HepG2 (cell line): ENCODE measurements around the gene AHSG. TPM values are rescaled to one million over a fixed set of nuclear protein-coding genes. Genes with fewer than 3 reads are reported as not detected.

Experiments
- CENPX ChIP-seq: sonication (generic); formaldehyde crosslinking; IDR thresholded peaks from 2 replicates; pipeline ENCODE4 v1.9.0; 2021; ENCODE audit warnings: mild to moderate bottlenecking, missing genetic modification reagents, moderate library complexity
- DMAP1 ChIP-seq: IDR thresholded peaks from 2 replicates; pipeline ENCODE4 v1.6.1; 2016
- NCOR1 ChIP-seq: fragments of 200-600 bp; sonication (generic); IDR thresholded peaks from 2 replicates; pipeline ENCODE4 v1.7.0; 2017; ENCODE audit warnings: antibody characterized with exemption, low read length, borderline replicate concordance
- NFKB2 ChIP-seq: sonication (generic); formaldehyde crosslinking; IDR thresholded peaks from 2 replicates; pipeline ENCODE4 v1.4.0; 2020; ENCODE audit warnings: missing genetic modification reagents, borderline replicate concordance
- PHF20 ChIP-seq: sonication (generic); formaldehyde crosslinking; IDR thresholded peaks from 2 replicates; pipeline ENCODE4 v1.5.0; 2020; ENCODE audit warnings: mild to moderate bottlenecking, missing genetic modification reagents
- RARG ChIP-seq: sonication (generic); formaldehyde crosslinking; IDR thresholded peaks from 2 replicates; pipeline ENCODE4 v1.4.0; 2020; ENCODE audit warnings: low read depth, mild to moderate bottlenecking, missing genetic modification reagents
- SMAD3 ChIP-seq: sonication (generic); formaldehyde crosslinking; IDR thresholded peaks from 2 replicates; pipeline ENCODE4 v1.4.0; 2020; ENCODE audit warnings: missing genetic modification reagents
- ZNF383 ChIP-seq: sonication (generic); formaldehyde crosslinking; IDR thresholded peaks from 2 replicates; pipeline ENCODE4 v1.4.0; 2020; ENCODE audit warnings: missing genetic modification reagents, mild to moderate bottlenecking, borderline replicate concordance
- ZNF547 ChIP-seq: sonication (generic); formaldehyde crosslinking; IDR thresholded peaks from 2 replicates; pipeline ENCODE4 v1.5.1; 2020; ENCODE audit warnings: mild to moderate bottlenecking, missing genetic modification reagents
- ZNF589 ChIP-seq: sonication (generic); formaldehyde crosslinking; conservative IDR thresholded peaks from 2 replicates; pipeline ENCODE4 v1.8.0; 2022; ENCODE audit warnings: mild to moderate bottlenecking, moderate library complexity, missing genetic modification reagents
- ZNF782 ChIP-seq: sonication (generic); formaldehyde crosslinking; IDR thresholded peaks from 2 replicates; pipeline ENCODE4 v1.4.0; 2020; ENCODE audit warnings: missing genetic modification reagents, mild to moderate bottlenecking, borderline replicate concordance
- ZNF883 ChIP-seq: sonication (generic); formaldehyde crosslinking; IDR thresholded peaks from 2 replicates; pipeline ENCODE4 v1.5.1; 2020; ENCODE audit warnings: mild to moderate bottlenecking, missing genetic modification reagents; ENCODE audit errors: not compliant biosample characterization
- polyA plus RNA-seq, 8 experiments: library from polyadenylated mRNA; depleted of rRNA in 3 of 8; stranded (reverse) in 7 of 8; unstranded in 1 of 8; fragments of >200 nt; fragmentation: Illumina TruSeq in 4 of 8; extraction: Trizol in 4 of 8; gene quantifications; 2 replicates each; pipeline versions ENCODE4 v1.2.1 to v1.2.3, GENCODE V29; 2011 to 2016; ENCODE audit warnings: low read depth in 4 of 8, missing spikeins in 1 of 8, mixed read lengths in 1 of 8; ENCODE audit not compliant: insufficient read depth in 1 of 8
- total RNA-seq, 5 experiments: library from RNA; depleted of rRNA; stranded (reverse); fragments of >200 nt; fragmentation: Illumina TruSeq; extraction: Trizol; gene quantifications; 2 replicates each; pipeline ENCODE4 v1.2.3, GENCODE V29; 2016; ENCODE audit warnings: low read depth in 1 of 5
- TF ChIP-seq, protein P1 (sequence below): sonication (generic); formaldehyde crosslinking; IDR thresholded peaks from 2 replicates; pipeline ENCODE4 v1.8.0; 2022; ENCODE audit warnings: missing genetic modification reagents, mild to moderate bottlenecking, moderate library complexity, borderline replicate concordance
- TF ChIP-seq, protein P2 (sequence below): sonication (generic); IDR thresholded peaks from 2 replicates; pipeline ENCODE4 v1.6.1; 2016; ENCODE audit warnings: low read depth, borderline replicate concordance
- TF ChIP-seq, protein P3 (sequence below): sonication (generic); formaldehyde crosslinking; IDR thresholded peaks from 2 replicates; pipeline ENCODE4 v1.5.1; 2020; ENCODE audit warnings: missing genetic modification reagents, mild to moderate bottlenecking, borderline replicate concordance
- TF ChIP-seq, protein P4 (sequence below): IDR thresholded peaks from 2 replicates; pipeline ENCODE4 v1.6.1; 2016; ENCODE audit warnings: missing genetic modification reagents, missing compliant biosample characterization
- TF ChIP-seq, protein P5 (sequence below): sonication (generic); formaldehyde crosslinking; conservative IDR thresholded peaks from 2 replicates; pipeline ENCODE4 v1.8.0; 2022; ENCODE audit warnings: mild to moderate bottlenecking, moderate library complexity, missing genetic modification reagents

AHSG gene
- total and polyA plus RNA-seq, 2 of the 13 experiments (the other 11 are each of a cell fraction or from before 2014, with no cell fraction given), result 2,043 to 19,152 TPM

DNA sequence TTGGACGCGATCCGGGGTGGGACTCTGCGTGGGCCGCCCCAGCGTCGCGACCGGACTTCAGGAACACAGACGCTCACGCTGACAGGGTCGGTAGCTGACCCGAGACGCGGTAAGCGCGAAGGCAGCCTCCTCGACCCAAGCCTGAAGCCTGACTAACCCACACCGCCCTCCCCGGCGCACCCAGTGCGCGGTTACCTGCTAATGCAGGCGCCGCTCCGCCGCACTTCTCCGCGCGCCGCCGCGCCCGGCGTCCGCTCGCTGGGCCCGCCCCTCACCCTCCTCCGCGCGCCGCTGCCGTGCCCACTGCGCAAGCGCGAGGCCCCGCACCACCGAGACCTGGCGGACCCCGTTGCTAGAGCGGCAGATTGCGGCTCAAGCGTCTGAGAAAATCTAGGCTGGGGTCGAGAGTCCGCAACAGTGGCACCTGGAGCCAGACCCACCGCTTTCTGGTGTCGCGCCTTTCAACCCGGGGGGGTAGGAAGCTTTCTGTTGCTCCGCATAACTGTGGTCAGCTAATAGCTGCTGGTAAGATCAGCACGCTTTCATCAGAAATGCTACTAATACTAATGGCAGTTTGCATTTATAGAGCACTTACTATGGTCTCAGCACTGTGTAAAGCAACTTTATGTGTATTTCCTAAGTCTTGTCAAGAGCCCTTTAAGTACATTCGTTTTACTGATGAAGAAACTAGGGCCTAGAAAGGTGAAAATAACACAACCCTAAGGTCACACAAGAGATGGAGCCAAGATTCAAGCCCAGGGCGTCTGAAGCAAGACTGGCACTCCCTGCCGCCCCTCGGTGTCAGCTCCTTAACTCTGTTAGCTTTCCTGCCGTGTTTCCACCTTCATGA lies 45.6 kb upstream of the AHSG start, which contains the start of gene TBCCD1 (continued):
- TF ChIP-seq DMAP1 (CRISPR knock-in tag) (peak; percentile 52; the same call in 1 of the 2 replicates), ZNF883 (CRISPR knock-in tag) (peak; percentile 65), ZNF547 (CRISPR knock-in tag) (peak; percentile 68; the same call in 1 of the 2 replicates), ZNF589 (CRISPR knock-in tag) (no peak), CENPX (CRISPR knock-in tag) (no peak), PHF20 (CRISPR knock-in tag) (peak; percentile 81), RARG (CRISPR knock-in tag) (no peak), ZNF782 (peak; percentile 80; the same call in 1 of the 2 replicates), SMAD3 (CRISPR knock-in tag) (peak; percentile 74; the same call in 1 of the 2 replicates), NFKB2 (peak; percentile 41; the same call in 1 of the 2 replicates), ZNF383 (0 out of 2 replicates have a peak, but pooled peaks have one; percentile 88), NCOR1 (no peak; the same call in 1 of the 2 replicates)
- TF ChIP-seq, protein P1, sequence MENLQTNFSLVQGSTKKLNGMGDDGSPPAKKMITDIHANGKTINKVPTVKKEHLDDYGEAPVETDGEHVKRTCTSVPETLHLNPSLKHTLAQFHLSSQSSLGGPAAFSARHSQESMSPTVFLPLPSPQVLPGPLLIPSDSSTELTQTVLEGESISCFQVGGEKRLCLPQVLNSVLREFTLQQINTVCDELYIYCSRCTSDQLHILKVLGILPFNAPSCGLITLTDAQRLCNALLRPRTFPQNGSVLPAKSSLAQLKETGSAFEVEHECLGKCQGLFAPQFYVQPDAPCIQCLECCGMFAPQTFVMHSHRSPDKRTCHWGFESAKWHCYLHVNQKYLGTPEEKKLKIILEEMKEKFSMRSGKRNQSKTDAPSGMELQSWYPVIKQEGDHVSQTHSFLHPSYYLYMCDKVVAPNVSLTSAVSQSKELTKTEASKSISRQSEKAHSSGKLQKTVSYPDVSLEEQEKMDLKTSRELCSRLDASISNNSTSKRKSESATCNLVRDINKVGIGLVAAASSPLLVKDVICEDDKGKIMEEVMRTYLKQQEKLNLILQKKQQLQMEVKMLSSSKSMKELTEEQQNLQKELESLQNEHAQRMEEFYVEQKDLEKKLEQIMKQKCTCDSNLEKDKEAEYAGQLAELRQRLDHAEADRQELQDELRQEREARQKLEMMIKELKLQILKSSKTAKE, result peak; percentile 14; the same call in 1 of the 2 replicates
- TF ChIP-seq, protein P2, sequence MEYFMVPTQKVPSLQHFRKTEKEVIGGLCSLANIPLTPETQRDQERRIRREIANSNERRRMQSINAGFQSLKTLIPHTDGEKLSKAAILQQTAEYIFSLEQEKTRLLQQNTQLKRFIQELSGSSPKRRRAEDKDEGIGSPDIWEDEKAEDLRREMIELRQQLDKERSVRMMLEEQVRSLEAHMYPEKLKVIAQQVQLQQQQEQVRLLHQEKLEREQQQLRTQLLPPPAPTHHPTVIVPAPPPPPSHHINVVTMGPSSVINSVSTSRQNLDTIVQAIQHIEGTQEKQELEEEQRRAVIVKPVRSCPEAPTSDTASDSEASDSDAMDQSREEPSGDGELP, result no peak
- TF ChIP-seq, protein P3, sequence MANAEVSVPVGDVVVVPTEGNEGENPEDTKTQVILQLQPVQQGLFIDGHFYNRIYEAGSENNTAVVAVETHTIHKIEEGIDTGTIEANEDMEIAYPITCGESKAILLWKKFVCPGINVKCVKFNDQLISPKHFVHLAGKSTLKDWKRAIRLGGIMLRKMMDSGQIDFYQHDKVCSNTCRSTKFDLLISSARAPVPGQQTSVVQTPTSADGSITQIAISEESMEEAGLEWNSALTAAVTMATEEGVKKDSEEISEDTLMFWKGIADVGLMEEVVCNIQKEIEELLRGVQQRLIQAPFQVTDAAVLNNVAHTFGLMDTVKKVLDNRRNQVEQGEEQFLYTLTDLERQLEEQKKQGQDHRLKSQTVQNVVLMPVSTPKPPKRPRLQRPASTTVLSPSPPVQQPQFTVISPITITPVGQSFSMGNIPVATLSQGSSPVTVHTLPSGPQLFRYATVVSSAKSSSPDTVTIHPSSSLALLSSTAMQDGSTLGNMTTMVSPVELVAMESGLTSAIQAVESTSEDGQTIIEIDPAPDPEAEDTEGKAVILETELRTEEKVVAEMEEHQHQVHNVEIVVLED (CRISPR knock-in tag), result peak; percentile 82
- TF ChIP-seq, protein P4, sequence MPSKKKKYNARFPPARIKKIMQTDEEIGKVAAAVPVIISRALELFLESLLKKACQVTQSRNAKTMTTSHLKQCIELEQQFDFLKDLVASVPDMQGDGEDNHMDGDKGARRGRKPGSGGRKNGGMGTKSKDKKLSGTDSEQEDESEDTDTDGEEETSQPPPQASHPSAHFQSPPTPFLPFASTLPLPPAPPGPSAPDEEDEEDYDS, result peak; percentile 78
- TF ChIP-seq, protein P5, sequence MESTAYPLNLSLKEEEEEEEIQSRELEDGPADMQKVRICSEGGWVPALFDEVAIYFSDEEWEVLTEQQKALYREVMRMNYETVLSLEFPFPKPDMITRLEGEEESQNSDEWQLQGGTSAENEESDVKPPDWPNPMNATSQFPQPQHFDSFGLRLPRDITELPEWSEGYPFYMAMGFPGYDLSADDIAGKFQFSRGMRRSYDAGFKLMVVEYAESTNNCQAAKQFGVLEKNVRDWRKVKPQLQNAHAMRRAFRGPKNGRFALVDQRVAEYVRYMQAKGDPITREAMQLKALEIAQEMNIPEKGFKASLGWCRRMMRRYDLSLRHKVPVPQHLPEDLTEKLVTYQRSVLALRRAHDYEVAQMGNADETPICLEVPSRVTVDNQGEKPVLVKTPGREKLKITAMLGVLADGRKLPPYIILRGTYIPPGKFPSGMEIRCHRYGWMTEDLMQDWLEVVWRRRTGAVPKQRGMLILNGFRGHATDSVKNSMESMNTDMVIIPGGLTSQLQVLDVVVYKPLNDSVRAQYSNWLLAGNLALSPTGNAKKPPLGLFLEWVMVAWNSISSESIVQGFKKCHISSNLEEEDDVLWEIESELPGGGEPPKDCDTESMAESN, result 0 out of 2 replicates have a peak, but pooled peaks have one; percentile 63
